ENCODE results near the gene COL12A1. TPM values are rescaled to one million over a fixed set of nuclear protein-coding genes. Genes with fewer than 3 reads are reported as not detected.

The COL12A1 gene
- total and polyA plus RNA-seq, 9 of the 15 experiments (the other 6 are each of a cell fraction or from before 2014, with no cell fraction given), result 0.11 TPM; not detected in 8

DNA sequence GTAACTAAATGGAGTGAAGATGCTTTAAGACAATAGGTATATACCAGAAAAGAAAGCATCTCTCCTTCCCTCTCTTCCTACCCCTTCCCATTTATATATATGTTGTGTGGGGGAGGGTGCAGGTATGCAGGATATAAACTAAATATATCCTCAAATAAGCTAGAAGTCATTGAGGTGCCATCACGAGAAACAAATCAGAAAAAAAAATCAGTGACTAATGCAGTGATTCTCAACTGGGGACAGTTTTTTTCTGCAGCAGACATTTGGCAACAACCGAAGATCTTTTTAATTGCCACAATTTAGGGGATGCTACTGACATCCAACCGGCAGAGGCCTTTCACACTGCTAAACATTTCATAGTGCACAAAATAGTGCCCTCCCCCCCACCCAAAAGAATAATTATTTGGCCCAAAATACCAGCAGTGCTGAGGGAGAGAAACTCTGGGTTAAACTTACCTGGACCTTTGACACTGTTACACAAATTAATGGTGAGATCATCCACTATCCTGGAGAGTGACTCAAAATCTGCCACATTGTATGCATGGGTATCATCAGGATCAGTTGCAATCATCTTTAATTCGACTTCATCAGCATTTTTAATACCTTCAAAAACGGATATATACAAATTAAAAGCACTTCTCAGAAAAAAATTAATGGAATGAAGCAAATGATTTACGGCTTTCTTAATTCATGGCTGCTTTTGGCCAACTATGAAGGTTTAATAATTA, 55.0 kb downstream of the COL12A1 start:
- Histone ChIP-seq H3K9me1 (ENCODE audit: control insufficient read depth, insufficient read depth, low read length) (no peaks in the 10 kb centered on the region), H3K9me3 (replicated peaks; ENCODE audit: control insufficient read depth, insufficient read depth, low read depth, low read length) (no peaks in the 10 kb centered on the region), H3K4me3 (no peak overlapping the region), H3K4me1 (replicated peaks in 1 of 2; ENCODE audit: control insufficient read depth in 2 of 2, insufficient read depth in 2 of 2, low read length in 2 of 2) (no peaks in the 10 kb centered on the region), H3K4me2 (ENCODE audit: insufficient read depth, low read length) (no peak overlapping the region), H3K27me3 (ENCODE audit: control insufficient read depth in 2 of 2, insufficient read depth in 2 of 2, low read length in 2 of 2) (no peaks in the 10 kb centered on the region), H2AFZ (ENCODE audit: low read depth, low read length) (no peak overlapping the region), H3K27ac (ENCODE audit: extremely low read depth, low read depth, low read length) (no peak overlapping the region), H4K20me1 (replicated peaks; ENCODE audit: control insufficient read depth, insufficient read depth, low read length) (no peaks in the 10 kb centered on the region), H3K9ac (ENCODE audit: insufficient read depth in 1 of 2, low read depth in 2 of 2, low read length in 2 of 2) (no peak overlapping the region), H3K79me2 (ENCODE audit: control insufficient read depth, insufficient read depth, low read length) (no peaks in the 10 kb centered on the region), H3K36me3 (ENCODE audit: control insufficient read depth, insufficient read depth, low read length) (no peaks in the 10 kb centered on the region)
- WGBS (ENCODE audit: insufficient coverage, low coverage, missing lambda C conversion rate), result 1% methylated on average over 6 of the region's 6 CpGs
- ChIA-PET CTCF (ENCODE audit: low intra/inter-chr PET ratio) (no interaction called here), POLR2A (no interaction called here)
- in situ Hi-C loops (cut with MboI), result no loop called here
- intact Hi-C loops (cut with micrococcal nuclease), result no loop called here
- no TSS peak for BruUV-seq (replicated peaks)
- TF ChIP-seq, protein P1, sequence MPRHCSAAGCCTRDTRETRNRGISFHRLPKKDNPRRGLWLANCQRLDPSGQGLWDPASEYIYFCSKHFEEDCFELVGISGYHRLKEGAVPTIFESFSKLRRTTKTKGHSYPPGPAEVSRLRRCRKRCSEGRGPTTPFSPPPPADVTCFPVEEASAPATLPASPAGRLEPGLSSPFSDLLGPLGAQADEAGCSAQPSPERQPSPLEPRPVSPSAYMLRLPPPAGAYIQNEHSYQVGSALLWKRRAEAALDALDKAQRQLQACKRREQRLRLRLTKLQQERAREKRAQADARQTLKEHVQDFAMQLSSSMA (CRISPR knock-in tag; IDR thresholded peaks at IDR 0.05), result no peak
- no peak for TF ChIP-seq ESRRA (IDR thresholded peaks at IDR 0.05; ENCODE audit: borderline replicate concordance, low read depth)
- no peak for TF ChIP-seq ZNF584 (CRISPR knock-in tag; IDR thresholded peaks at IDR 0.05; ENCODE audit: low read depth)
- no peak for TF ChIP-seq RCOR1 (IDR thresholded peaks at IDR 0.05; ENCODE audit: borderline replicate concordance in 1 of 2, low read depth in 2 of 2, low read length in 2 of 2)
- peak; percentile 9; the same call in 1 of the 2 replicates for TF ChIP-seq C11orf30 (IDR thresholded peaks at IDR 0.05; ENCODE audit: low read depth)
- no peak for TF ChIP-seq ZNF274 (IDR thresholded peaks at IDR 0.05; ENCODE audit: borderline replicate concordance, low read depth, low read length)
- TF ChIP-seq ILF3 (IDR thresholded peaks at IDR 0.05; ENCODE audit: borderline replicate concordance), result no peak
- no peak for TF ChIP-seq ETV1 (tag; conservative IDR thresholded peaks at IDR 0.05; ENCODE audit: low read depth)
- TF ChIP-seq XRCC5 (IDR thresholded peaks at IDR 0.05; ENCODE audit: low read depth, low read length), result no peak
- TF ChIP-seq, protein P2, sequence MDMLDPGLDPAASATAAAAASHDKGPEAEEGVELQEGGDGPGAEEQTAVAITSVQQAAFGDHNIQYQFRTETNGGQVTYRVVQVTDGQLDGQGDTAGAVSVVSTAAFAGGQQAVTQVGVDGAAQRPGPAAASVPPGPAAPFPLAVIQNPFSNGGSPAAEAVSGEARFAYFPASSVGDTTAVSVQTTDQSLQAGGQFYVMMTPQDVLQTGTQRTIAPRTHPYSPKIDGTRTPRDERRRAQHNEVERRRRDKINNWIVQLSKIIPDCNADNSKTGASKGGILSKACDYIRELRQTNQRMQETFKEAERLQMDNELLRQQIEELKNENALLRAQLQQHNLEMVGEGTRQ (CRISPR knock-in tag; IDR thresholded peaks at IDR 0.05), result no peak
- no peak for TF ChIP-seq WHSC1 (IDR thresholded peaks at IDR 0.05; ENCODE audit: low read length)
- TF ChIP-seq, protein P3, sequence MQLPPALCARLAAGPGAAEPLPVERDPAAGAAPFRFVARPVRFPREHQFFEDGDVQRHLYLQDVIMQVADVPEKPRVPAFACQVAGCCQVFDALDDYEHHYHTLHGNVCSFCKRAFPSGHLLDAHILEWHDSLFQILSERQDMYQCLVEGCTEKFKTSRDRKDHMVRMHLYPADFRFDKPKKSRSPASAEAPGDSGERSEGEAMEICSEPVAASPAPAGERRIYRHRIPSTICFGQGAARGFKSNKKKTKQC (CRISPR knock-in tag; IDR thresholded peaks at IDR 0.05), result no peak
- TF ChIP-seq, protein P4, sequence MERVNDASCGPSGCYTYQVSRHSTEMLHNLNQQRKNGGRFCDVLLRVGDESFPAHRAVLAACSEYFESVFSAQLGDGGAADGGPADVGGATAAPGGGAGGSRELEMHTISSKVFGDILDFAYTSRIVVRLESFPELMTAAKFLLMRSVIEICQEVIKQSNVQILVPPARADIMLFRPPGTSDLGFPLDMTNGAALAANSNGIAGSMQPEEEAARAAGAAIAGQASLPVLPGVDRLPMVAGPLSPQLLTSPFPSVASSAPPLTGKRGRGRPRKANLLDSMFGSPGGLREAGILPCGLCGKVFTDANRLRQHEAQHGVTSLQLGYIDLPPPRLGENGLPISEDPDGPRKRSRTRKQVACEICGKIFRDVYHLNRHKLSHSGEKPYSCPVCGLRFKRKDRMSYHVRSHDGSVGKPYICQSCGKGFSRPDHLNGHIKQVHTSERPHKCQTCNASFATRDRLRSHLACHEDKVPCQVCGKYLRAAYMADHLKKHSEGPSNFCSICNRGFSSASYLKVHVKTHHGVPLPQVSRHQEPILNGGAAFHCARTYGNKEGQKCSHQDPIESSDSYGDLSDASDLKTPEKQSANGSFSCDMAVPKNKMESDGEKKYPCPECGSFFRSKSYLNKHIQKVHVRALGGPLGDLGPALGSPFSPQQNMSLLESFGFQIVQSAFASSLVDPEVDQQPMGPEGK (CRISPR knock-in tag; IDR thresholded peaks at IDR 0.05; ENCODE audit: borderline replicate concordance), result no peak
- TF ChIP-seq XRCC4 (IDR thresholded peaks at IDR 0.05; ENCODE audit: extremely low read depth, insufficient read depth, insufficient read length), result no peak
- TF ChIP-seq, protein P5, sequence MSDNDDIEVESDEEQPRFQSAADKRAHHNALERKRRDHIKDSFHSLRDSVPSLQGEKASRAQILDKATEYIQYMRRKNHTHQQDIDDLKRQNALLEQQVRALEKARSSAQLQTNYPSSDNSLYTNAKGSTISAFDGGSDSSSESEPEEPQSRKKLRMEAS (CRISPR knock-in tag; IDR thresholded peaks at IDR 0.05), result no peak
- TF ChIP-seq CTBP1 (IDR thresholded peaks at IDR 0.05; ENCODE audit: borderline replicate concordance), result no peak
- peak; percentile 12; the same call in 1 of the 2 replicates for TF ChIP-seq ZNF316 (IDR thresholded peaks at IDR 0.05)
- no peak for DNase-seq (ENCODE audit: extremely low read depth in 1 of 4, low spot score in 3 of 4)
- FAIRE-seq, result no peak
- ATAC-seq, result no peak

All from K562 (cell line).